Loucy (cell line): ENCODE data around the gene ATAD3A.

Experiments used
- CTCF ChIP-seq: fragments of 200-600 bp; sonication (generic); conservative IDR thresholded peaks from 2 replicates; pipeline ENCODE4 v1.5.1; 2014; ENCODE audit warnings: mild to moderate bottlenecking, antibody characterized with exemption, low read length
- EZH2phosphoT487 ChIP-seq: fragments of 200-600 bp; IDR thresholded peaks from 2 replicates; pipeline ENCODE4 v1.6.1; 2018; ENCODE audit warnings: antibody characterized with exemption, mild to moderate bottlenecking, moderate library complexity, borderline replicate concordance

- TF ChIP-seq CTCF (no peak), EZH2phosphoT487 (no peak)
These were observed 43.3 kb downstream of the ATAD3A start for GRCh38 chr1:1554926-1555915.
